Caki2 (cell line): Measurements from ENCODE around the gene ZNF560. TPM values are rescaled to one million over a fixed set of nuclear protein-coding genes. Genes with fewer than 3 reads are reported as not detected.
A peak's percentile ranks its signal among the peaks of the same experiment; 100 is the strongest.

Source experiments
- DNase-seq: peaks from one replicate; pipeline ENCODE4 v3.0.0-alpha.2; 2015; ENCODE audit warnings: low read depth
- in situ Hi-C: cut with HindIII; loops from 2 replicates; pipeline ENCODE4 v1.10.0; 2016; ENCODE audit warnings: low sequenced_read_pairs, low pct_unique_long_range_greater_than_20kb, mixed read lengths
- total RNA-seq: library from RNA; depleted of rRNA; stranded (reverse); fragments of >200 nt; shearing (Covaris generic); gene quantifications from 2 replicates; pipeline ENCODE4 v1.2.3, GENCODE V29; 2014; ENCODE audit warnings: low replicate concordance; rRNA removed

ZNF560 gene
- total RNA-seq, 1 experiment from 2014 or later = not detected

DNA sequence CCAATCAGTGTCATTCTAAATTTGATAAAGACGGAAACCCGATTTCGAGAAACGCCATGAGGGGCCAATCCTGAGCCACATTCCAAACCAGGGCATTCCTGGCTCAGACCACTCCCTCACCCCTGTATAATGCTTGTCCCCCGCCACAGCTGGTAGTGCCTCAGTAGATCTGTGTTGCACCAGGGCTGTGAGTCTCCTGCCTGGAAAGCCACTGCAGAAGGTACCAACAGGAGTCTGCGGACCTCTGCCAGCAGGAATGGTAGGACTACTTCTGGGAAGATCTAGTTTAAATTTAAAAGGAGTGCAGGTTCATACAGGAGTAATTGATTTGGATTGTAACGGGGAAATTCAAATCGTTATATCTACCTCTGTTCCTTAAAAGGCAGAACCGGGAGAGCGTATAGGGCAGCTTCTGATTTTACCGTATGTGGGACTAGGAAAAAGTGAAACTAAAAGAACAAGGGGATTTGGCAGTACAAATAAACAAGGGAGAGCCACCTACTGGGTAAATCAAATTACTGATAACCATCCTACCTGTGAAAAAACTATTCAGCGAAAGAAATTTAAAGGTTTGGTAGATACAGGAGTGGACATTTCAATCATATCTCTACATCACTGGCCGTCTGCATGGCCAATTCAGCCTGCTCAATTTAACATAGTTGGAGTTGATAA is 42.3 kb downstream of the ZNF560 start:
- no peak for DNase-seq
- in situ Hi-C loops = no loop called here

DNA sequence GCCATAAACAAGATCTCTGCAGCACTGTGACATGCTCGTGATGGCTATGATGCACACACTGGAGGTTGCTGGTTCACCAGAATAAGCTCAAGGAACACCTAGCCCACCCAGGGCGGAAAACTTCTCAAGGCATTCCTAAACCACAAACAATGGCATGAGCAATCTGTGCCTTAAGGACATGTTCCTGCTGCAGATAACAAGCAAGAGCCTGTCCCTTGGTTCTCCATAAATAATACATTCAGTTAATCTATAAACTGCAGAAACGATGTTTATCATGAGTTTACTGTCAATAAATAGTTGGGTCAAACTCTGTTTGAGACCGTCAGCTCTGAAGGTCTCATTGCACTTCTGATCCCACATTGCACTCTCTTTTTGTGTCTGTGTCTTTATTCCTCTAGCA is 44.5 kb downstream of the ZNF560 start:
- DNase-seq = no peak
- in situ Hi-C loops = no loop called here

GRCh38 chr19:9445037-9445436 is 53.4 kb downstream of the ZNF560 start:
- in situ Hi-C loops = no loop called here
- DNase-seq = no peak

DNA sequence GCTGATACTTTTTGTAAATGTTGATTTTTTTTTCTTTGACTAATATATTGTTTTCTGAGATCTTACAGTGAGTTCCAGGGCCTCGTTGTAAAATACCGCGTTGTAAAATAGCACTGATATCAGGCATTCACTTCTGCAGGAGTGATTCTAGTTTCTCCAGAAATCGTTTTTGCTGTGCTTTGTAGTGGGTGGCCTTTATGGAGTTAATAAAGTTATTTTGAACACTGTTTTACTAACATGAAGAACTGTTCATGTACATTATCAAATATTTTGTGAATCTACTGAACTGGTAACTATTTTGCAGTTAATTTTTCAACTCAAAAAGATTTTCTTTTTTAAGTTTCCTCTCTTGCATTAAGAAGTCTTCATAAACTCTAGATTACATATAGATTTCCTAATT is 62.1 kb downstream of the ZNF560 start:
- no peak for DNase-seq
- in situ Hi-C loops = no loop called here

DNA sequence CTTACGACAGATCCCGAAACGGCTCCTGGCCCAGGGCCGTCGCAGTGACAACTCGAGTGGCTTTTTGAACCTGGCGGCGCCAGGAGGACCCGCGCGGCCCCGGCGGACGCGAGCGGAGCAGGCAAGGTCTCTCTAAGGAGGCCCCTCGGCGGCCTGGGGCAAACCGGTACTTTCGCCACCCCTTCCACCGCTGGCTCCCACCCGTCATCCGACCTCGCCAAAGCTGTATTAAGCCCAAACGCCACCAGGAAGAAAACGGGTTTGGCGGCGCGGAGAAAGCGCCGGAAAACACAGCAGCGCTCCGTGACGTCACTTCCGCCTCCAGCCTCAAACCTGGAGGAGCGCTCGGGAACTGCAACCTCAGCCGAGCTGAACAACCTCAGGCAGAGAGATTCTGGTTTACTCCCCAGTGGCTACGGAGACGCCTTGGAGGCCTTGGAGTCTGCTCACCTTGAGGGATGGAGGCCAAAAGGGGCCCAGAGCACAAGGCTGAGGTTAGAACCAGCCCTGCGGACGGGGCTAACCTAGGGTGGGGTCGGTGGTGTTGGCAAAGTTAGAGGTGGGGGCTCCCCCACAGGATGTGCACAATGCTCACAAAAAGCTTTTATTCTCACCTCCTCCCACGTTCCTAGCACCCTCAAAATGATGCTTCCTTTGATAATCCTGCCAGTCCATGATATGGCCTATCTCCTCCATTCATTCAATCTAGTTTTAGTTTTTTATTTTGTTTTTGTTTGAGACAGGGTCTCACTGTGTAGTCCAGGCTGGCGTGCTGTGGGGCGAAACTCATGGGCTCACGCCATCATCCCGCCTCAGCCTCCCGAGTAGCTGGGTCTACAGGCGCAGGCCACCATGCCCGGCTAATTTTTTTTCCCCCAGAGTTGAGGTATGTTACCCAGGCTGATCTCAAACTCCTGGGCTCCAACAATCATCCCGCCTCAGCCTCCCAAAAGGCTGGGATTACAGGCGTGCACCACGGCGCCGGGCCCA is 62.8 kb downstream of the ZNF560 start, which contains the start of gene ZNF266:
Gene ZNF266 (minus strand): TSS at position 295 of the 990 bp plus-strand sequence. CDS start 15,484 bp downstream, outside the sequence.
- in situ Hi-C loops = no loop called here
- DNase-seq = peak; percentile 81

DNA sequence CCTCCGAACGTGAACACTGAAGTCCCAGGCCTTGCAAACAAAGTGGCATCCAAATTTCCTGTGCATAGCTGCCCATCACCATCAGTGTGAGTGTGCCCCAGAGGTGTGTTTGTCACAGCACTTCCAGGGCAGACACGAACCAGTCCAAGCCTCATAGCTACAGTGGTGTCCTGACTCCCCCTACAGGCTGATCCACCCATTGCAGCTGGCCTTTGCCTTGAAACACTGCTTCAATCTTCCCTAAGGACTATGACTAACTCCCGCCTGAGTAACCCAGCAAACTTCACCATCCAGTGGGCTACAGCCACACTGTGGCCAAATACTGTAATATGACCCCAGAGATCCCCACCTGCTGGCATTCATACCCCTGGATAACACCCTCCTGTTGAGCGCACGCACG is 66.9 kb downstream of the ZNF560 start:
- no peak for DNase-seq
- in situ Hi-C loops = no loop called here

DNA sequence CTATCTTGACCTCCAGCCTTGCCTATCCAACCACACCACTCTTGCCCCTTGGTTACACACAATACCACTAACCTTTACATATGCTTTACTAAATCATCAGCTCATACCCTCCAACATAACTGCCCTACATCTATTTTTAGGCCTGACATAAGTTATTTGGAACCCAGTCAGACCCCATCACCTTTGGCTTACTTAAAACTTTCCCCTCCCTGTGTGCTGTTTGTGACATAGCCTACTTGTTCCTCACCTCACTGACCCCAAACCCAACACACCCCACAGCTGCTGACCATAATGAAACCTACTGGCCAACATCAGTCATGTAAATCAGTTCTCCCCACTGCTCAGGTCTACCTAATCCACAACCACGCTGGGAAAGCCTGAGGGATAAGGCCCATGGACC is 68.0 kb downstream of the ZNF560 start:
- DNase-seq = no peak
- in situ Hi-C loops = no loop called here

DNA sequence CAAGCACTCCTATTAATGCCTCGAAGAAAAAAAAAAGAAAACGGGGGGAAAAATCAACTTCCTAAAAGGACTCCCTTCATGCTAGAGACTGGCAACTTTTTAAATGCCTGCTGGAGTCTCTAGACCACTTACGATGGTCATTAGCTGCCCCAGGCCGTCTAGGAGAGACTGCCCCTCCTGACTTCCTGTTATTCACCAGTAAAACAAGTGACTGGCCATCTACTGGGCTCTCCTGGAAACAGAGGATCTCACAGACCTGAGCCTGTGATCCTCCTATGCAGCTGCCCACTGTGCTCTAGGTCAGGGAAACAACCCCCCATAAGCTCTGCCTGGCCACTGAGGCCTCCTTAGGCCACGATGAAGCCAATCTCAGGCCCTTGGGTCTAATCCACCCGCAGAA is 70.5 kb downstream of the ZNF560 start:
- DNase-seq = no peak
- in situ Hi-C loops = no loop called here

Other genes with a start within 250 kb of the ZNF560 start
- gene OR7E24, start 247.7 kb downstream of the ZNF560 start, total RNA-seq = not detected in 2 replicates
- gene ZNF699, start 188.8 kb downstream of the ZNF560 start, total RNA-seq = 0.96 and 8.6 TPM in 2 replicates
- gene ZNF559, start 174.4 kb downstream of the ZNF560 start, total RNA-seq = 3.9 and 4.6 TPM in 2 replicates
- gene ZNF177, start 135.6 kb downstream of the ZNF560 start, total RNA-seq = 0.17 TPM in 1 of 2 replicates, not detected in the other
- gene ZNF266, start 63.0 kb downstream of the ZNF560 start, total RNA-seq = 5.4 and 6.9 TPM in 2 replicates
- gene ZNF426, start 40.0 kb upstream of the ZNF560 start, total RNA-seq = 0.14 TPM in 1 of 2 replicates, not detected in the other
- gene ZNF121, start 85.9 kb upstream of the ZNF560 start, total RNA-seq = 7.4 and 13.3 TPM in 2 replicates
- gene ZNF561, start 122.6 kb upstream of the ZNF560 start, total RNA-seq = 7.4 and 9.9 TPM in 2 replicates
- gene ZNF562, start 176.5 kb upstream of the ZNF560 start, total RNA-seq = 5.7 and 8.9 TPM in 2 replicates